B cell (primary cell): ENCODE data around the gene DOCK4. TPM values are rescaled to one million over a fixed set of nuclear protein-coding genes. Genes with fewer than 3 reads are reported as not detected.

Experiments
- ATAC-seq: fragments of 200-7000 bp; cut with Tn5 transposase; one replicate; pipeline ENCODE4 v1.10.0; 2021; ENCODE audit warnings: low read depth, mild to moderate bottlenecking, moderate number of reproducible peaks, moderate library complexity
- CTCF ChIA-PET: fragments of 350-600 bp; sonication (Branson Sonifier 250); formaldehyde crosslinking; loops from one replicate; lab custom pipeline; 2021; ENCODE audit warnings: antibody characterized with exemption, inconsistent platforms; lab: Charles Lee
- POLR2A ChIA-PET: fragments of 350-600 bp; sonication (Branson Sonifier 250); formaldehyde crosslinking; loops from one replicate; lab custom pipeline; 2021; ENCODE audit warnings: antibody characterized with exemption; lab: Charles Lee
- DNase-seq: peaks from one replicate; pipeline ENCODE4 v3.0.0; 2013
- H2AFZ ChIP-seq: 2 replicates; pipeline ENCODE4 v1.6.1; 2012; ENCODE audit warnings: mild to moderate bottlenecking, low read depth, low read length; ENCODE audit not compliant: insufficient read depth, poor library complexity, severe bottlenecking
- H3K27ac ChIP-seq, 2 donors: 1 replicate in 1 of 2; 2 replicates in 1 of 2; pipeline ENCODE4 v1.5.1; 2012 to 2013; ENCODE audit warnings: low read length in 2 of 2, mild to moderate bottlenecking in 2 of 2, moderate library complexity in 1 of 2
- H3K27me3 ChIP-seq, 4 experiments: fragments of 200-600 bp in 1 of 4; sonication (generic) in 1 of 4; replicated peaks in 1 of 4; 1 replicate in 2 of 4; 2 replicates in 2 of 4; pipeline versions ENCODE4 v1.6.1 to v1.7.0; 2013 to 2016; ENCODE audit warnings: low read length in 3 of 4, mild to moderate bottlenecking in 2 of 4, mixed read lengths in 1 of 4, moderate library complexity in 1 of 4; ENCODE audit not compliant: insufficient read depth in 4 of 4, control insufficient read depth in 3 of 4; ENCODE audit errors: control extremely low read depth in 1 of 4
- H3K36me3 ChIP-seq, 2 experiments: replicated peaks in 1 of 2; 1 replicate in 1 of 2; 2 replicates in 1 of 2; pipeline versions ENCODE4 v1.6.1 to v1.7.1; 2013; ENCODE audit warnings: low read length in 1 of 2; ENCODE audit not compliant: insufficient read depth in 2 of 2, control insufficient read depth in 1 of 2; ENCODE audit errors: control extremely low read depth in 1 of 2, extremely low read depth in 1 of 2
- H3K4me1 ChIP-seq, 2 donors: fragments of 200-600 bp in 1 of 2; sonication (generic) in 1 of 2; 1 replicate in 1 of 2; 2 replicates in 1 of 2; pipeline versions ENCODE4 v1.5.1 to v1.6.1; 2013 to 2017; ENCODE audit warnings: low read length in 2 of 2; ENCODE audit not compliant: control insufficient read depth in 2 of 2, insufficient read depth in 2 of 2
- H3K4me2 ChIP-seq: replicated peaks from 2 replicates; pipeline ENCODE3; 2012; ENCODE audit warnings: mild to moderate bottlenecking, low read depth, low read length; ENCODE audit not compliant: poor library complexity, severe bottlenecking
- H3K4me3 ChIP-seq, 5 experiments: fragments of 200-600 bp in 1 of 5; sonication (generic) in 1 of 5; 1 replicate in 3 of 5; 2 replicates in 2 of 5; pipeline versions ENCODE4 v1.5.1 to v1.7.0; 2011 to 2016; ENCODE audit warnings: low read length in 4 of 5, mild to moderate bottlenecking in 4 of 5, low read depth in 2 of 5, control low read depth in 1 of 5, moderate library complexity in 1 of 5; ENCODE audit not compliant: insufficient read depth in 1 of 5; ENCODE audit errors: control extremely low read depth in 1 of 5, extremely low read depth in 1 of 5
- H3K79me2 ChIP-seq: fragments of 200-600 bp; sonication (generic); one replicate; pipeline ENCODE4 v1.6.0; 2016; ENCODE audit warnings: low read length; ENCODE audit not compliant: control insufficient read depth, insufficient read depth
- H3K9ac ChIP-seq: fragments of 200-600 bp; sonication (generic); 2 replicates; pipeline ENCODE4 v1.6.1; 2017; ENCODE audit warnings: mild to moderate bottlenecking, low read length, moderate library complexity
- H3K9me3 ChIP-seq, 3 donors: one replicate each; pipeline versions ENCODE4 v1.6.1 to v1.7.1; 2013; ENCODE audit warnings: low read length in 2 of 3; ENCODE audit not compliant: control insufficient read depth in 2 of 3, insufficient read depth in 1 of 3; ENCODE audit errors: control extremely low read depth in 1 of 3
- H4K20me1 ChIP-seq: 2 replicates; pipeline ENCODE4 v1.6.0; 2012; ENCODE audit warnings: mild to moderate bottlenecking, low read length; ENCODE audit not compliant: insufficient read depth, control insufficient read depth, poor library complexity, severe bottlenecking
- H3K27ac Mint-ChIP-seq: one replicate; pipeline ENCODE4 v1.8.0; 2021; ENCODE audit warnings: mixed read lengths
- H3K27me3 Mint-ChIP-seq: one replicate; pipeline ENCODE4 v1.8.0; 2021; ENCODE audit warnings: mixed read lengths
- H3K4me1 Mint-ChIP-seq: one replicate; pipeline ENCODE4 v1.8.0; 2021; ENCODE audit warnings: mixed read lengths
- H3K4me3 Mint-ChIP-seq: one replicate; pipeline ENCODE4 v1.8.0; 2021; ENCODE audit warnings: mixed read lengths
- H3K9me3 Mint-ChIP-seq: one replicate; pipeline ENCODE4 v1.8.0; 2022; ENCODE audit warnings: mixed read lengths; ENCODE audit not compliant: insufficient read depth
- CTCF ChIP-seq: fragments of 200-600 bp; IDR thresholded peaks from one replicate; pipeline ENCODE4 v1.8.0; 2022; ENCODE audit warnings: antibody characterized with exemption, mild to moderate bottlenecking
- EZH2 ChIP-seq: IDR thresholded peaks from 2 replicates; pipeline ENCODE4 v1.6.1; 2012; ENCODE audit warnings: borderline replicate concordance, low read depth, mild to moderate bottlenecking, moderate library complexity, low read length; ENCODE audit not compliant: insufficient read depth, poor library complexity, severe bottlenecking
- WGBS: methylation state at CpG from one replicate; pipeline ENCODE4 v1.1.5; 2013; ENCODE audit warnings: missing lambda C conversion rate; ENCODE audit not compliant: insufficient coverage; 5-methylcytosine and 5-hydroxymethylcytosine counted together
- intact Hi-C: fragments of 100-400 bp; cut with micrococcal nuclease; formaldehyde crosslinking; loops from one replicate; pipeline ENCODE4 v1.10.0; 2022
- polyA plus RNA-seq: library from polyadenylated mRNA; depleted of rRNA; stranded (reverse); fragments of >200 nt; gene quantifications from 2 replicates; pipeline ENCODE4 v1.2.3, GENCODE V29; 2012
- total RNA-seq, 2 donors: library from RNA; stranded (reverse); fragments of 120-200 nt in 1 of 2; gene quantifications; 1 replicate in 1 of 2; 2 replicates in 1 of 2; pipeline versions ENCODE4 v1.2.3 to v1.2.4, GENCODE V29; 2013 to 2022

Gene DOCK4
- total and polyA plus RNA-seq, 2 donors (not counting 1 experiment from before 2014, with no cell fraction given) = 0.03 to 4.1 TPM

- CTCF ChIA-PET = no interaction called here
Measured at GRCh38 chr7:111711426-111712065, 494.7 kb downstream of the DOCK4 start.

More at GRCh38 chr7:111711426-111712065, 494.7 kb downstream of the DOCK4 start:
- DNase-seq (no peak), ATAC-seq (no peak)
- no peaks in the 10 kb centered on the region for H3K4me1 Mint-ChIP-seq
- no peaks in the 10 kb centered on the region for H3K9me3 Mint-ChIP-seq
- WGBS = 94% methylated on average over 2 of the region's 4 CpGs
- Histone ChIP-seq H3K9me3 (no peaks in the 10 kb centered on the region), H3K9ac (no peak overlapping the region), H3K36me3 (no peaks in the 10 kb centered on the region), H3K27me3 (no peaks in the 10 kb centered on the region), H3K79me2 (no peaks in the 10 kb centered on the region), H3K4me3 (no peak overlapping the region), H3K4me2 (no peak overlapping the region), H3K27ac (no peak overlapping the region), H3K4me1 (no peaks in the 10 kb centered on the region), H4K20me1 (no peaks in the 10 kb centered on the region), H2AFZ (no peak overlapping the region)
- peaks cover 21% of the 10 kb centered on the region for H3K27me3 Mint-ChIP-seq
- POLR2A ChIA-PET = no interaction called here
- TF ChIP-seq EZH2 (no peak), CTCF (no peak)
- H3K27ac Mint-ChIP-seq = no peak overlapping the region
- intact Hi-C loops = no loop called here
- H3K4me3 Mint-ChIP-seq = no peak overlapping the region
